ENCODE measurements around the gene LRRC23.
A peak's percentile ranks its signal among the peaks of the same experiment; 100 is the strongest.

- TF ChIP-seq, protein P1, sequence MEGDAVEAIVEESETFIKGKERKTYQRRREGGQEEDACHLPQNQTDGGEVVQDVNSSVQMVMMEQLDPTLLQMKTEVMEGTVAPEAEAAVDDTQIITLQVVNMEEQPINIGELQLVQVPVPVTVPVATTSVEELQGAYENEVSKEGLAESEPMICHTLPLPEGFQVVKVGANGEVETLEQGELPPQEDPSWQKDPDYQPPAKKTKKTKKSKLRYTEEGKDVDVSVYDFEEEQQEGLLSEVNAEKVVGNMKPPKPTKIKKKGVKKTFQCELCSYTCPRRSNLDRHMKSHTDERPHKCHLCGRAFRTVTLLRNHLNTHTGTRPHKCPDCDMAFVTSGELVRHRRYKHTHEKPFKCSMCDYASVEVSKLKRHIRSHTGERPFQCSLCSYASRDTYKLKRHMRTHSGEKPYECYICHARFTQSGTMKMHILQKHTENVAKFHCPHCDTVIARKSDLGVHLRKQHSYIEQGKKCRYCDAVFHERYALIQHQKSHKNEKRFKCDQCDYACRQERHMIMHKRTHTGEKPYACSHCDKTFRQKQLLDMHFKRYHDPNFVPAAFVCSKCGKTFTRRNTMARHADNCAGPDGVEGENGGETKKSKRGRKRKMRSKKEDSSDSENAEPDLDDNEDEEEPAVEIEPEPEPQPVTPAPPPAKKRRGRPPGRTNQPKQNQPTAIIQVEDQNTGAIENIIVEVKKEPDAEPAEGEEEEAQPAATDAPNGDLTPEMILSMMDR (conservative IDR thresholded peaks at IDR 0.05; ENCODE audit: low read depth in 2 of 2) = 0 out of 4 replicates have a peak, but pooled peaks of 1 of the 2 experiments have one; percentile 11
- TF ChIP-seq CREB1 (CRISPR knock-in tag; IDR thresholded peaks at IDR 0.05; ENCODE audit: low read depth) (no peak; the same call in 1 of the 2 replicates), EZH2 (IDR thresholded peaks at IDR 0.05; ENCODE audit: low read depth, unreplicated experiment) (no peak)
These were observed 57.8 kb downstream of the LRRC23 start for GRCh38 chr12:6962285-6963015.

All from GM23338 (cell line).